Superior temporal gyrus (tissue), 1 donor: Measurements from ENCODE around the gene FANCC.
"Not testable (repeated sequence)": the region's sequence is repeated elsewhere in the genome, so short reads cannot be mapped to it uniquely, and the experiment has no call there.

Experiments
- DNase-seq: peaks from one replicate; pipeline ENCODE4 v3.0.0-alpha.2; 2016; ENCODE audit errors: extremely low spot score

Gene FANCC

DNA sequence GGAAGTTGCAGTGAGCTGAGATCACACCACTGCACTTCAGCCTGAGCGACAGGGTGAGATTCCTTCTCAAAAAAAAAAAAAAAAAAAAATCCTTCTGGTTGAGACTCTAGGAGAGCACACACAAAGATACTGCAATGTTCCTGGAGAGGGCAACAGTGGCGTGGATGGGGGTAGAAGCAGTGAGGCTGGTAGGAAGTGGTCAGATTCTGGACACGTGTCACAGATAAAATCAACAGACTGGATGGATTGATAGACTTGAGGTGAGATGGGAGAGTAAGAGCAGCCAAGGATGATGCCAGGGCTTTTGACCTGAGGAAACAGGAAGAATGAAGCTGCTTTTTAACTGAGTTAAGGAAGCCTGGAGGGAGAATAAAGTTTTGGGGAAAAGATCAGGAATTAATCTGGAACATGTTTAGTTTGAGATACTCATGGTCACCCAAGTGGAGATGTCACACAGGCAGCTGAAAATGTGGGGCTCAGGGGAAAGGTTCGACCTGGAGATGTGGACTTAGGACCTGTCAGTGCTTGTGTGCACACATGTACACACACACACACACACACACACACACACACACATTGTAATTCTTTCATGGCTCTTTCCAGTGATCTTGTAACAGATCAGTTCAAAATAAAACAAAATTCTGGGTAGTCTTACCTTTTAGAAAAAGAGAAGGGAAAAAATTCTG, 88.1 kb downstream of the FANCC start:
- no peak for DNase-seq

- no peak for DNase-seq
These were observed 90.6 kb downstream of the FANCC start for GRCh38 chr9:95226921-95227320.

GRCh38 chr9:95225726-95226106, 91.8 kb downstream of the FANCC start:
- DNase-seq: no peak

- DNase-seq: no peak
These were observed 92.3 kb downstream of the FANCC start for GRCh38 chr9:95225076-95225725.

- DNase-seq: no peak
These were observed 93.0 kb downstream of the FANCC start for GRCh38 chr9:95224376-95225019.

GRCh38 chr9:95220352-95220751, 97.2 kb downstream of the FANCC start:
- DNase-seq: not testable (repeated sequence)

- no peak for DNase-seq
These were observed 98.7 kb downstream of the FANCC start for GRCh38 chr9:95218773-95219172.

DNA sequence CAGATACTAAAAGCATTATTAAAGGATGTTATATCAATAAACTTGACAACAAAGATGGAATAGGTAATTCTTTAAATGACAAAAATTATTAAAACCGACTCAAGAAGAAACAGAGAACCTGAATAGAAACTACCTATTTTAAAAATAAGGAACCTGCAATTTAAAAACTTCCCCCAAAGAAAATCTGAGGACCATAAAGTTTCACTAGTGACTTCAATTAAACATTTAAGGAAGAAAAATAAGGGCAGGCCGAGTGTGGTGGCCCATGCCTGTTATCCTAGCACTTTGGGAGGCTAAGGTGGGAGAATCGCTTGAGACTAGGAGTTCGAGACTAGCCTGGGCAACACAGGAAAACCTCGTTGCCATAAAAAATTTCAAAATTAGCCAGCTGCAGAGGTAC, 99.6 kb downstream of the FANCC start:
- no peak for DNase-seq

- no peak for DNase-seq
These were observed 102.1 kb downstream of the FANCC start for GRCh38 chr9:95215336-95215898.

GRCh38 chr9:95213117-95213516, 104.4 kb downstream of the FANCC start:
- DNase-seq: no peak

DNA sequence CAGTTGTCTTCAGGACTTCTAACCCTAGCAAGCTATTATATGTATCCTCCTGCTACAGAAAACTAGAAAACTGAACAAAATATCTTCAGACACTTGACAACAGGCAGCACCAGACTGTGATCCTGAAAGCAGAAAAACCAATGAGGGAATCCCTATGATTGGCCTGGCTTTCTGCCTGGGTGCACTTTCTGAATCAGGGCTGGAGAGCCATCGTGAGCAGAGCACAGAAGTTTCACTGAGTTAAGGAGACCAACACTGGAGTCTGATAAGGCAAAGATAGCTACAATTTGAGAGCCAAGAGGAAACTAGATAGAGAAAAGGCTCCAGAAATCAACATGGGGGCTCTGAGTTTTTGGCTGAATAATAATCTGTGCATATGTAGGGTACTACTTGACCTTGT, 106.5 kb downstream of the FANCC start:
- DNase-seq: no peak

GRCh38 chr9:95207403-95207802, 110.1 kb downstream of the FANCC start:
- no peak for DNase-seq

DNA sequence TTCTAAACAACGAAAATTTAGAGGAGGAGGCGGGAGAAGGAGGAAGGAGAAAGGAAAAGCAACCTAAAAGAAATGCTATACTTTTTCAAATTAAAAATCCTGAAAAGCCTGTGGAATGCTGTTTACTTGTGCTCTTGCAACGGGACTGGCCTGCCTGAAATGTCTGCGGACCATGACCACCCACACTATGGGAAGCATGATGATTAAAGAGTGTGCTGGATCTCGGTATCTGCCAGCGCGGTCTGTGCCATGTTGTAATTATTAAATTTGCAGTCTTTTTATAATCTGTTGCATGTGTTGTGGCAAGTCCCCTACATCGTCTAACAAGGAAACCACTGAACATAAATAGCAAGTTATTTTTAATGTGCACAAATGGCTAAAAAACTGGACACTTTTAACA, 111.4 kb downstream of the FANCC start:
- DNase-seq: no peak

DNA sequence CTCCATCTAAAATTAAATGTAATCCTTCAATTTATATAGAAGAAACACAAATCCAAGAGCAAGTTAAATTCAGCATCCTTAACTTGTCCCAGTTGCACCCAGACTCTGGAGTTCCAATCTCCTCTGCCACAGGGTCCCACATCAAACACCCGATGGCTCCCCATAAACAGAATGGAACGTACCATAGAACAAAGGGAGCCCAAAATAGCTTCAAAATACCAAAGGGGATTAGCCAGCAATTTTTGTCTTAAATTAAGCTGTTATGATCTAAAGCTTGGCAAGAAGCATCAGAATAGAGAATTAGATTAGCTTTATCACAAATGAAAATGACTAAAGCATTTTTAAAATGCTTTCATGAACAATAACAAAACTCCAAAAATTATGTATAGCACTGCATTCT, 112.8 kb downstream of the FANCC start:
- DNase-seq: no peak

DNA sequence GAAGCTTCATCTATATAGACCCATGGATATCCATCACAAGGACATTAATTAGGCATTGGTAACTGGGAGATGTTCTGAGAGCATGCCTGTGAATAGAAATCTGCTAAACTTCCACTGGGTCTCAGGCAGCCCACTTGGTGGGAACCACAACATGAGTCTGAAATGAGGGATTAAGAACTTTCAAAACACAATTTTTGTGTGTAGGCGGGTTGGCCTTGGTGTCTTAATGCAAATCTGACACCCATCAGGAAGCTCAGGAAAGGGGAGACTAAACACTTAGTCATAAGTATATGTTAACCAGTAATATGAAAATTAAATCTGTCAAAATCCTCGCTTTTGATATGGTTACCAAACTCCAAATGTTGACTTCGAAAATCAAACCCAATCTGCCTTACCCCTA, 113.2 kb downstream of the FANCC start:
- DNase-seq: no peak

DNA sequence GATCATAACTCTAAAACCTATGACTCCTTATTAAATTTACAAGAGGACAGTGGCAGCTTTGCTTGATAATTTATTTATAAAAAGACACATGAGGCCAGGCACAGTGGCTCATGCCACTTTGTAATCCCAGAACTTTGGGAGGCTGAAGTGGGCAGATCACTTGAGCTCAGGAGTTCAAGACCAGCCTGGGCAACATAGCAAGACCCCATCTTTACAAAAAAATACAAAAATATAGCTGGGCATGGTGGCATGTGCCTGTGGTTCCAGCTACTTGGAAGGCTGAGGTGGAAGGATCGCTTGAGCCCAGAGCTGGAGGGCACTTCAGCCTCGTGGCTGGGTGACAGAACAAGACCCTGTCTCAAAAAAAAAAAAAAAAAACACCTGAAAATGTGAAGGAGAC, 114.5 kb downstream of the FANCC start:
- DNase-seq: not testable (repeated sequence)

GRCh38 chr9:95202076-95202681, 115.3 kb downstream of the FANCC start:
- no peak for DNase-seq

DNA sequence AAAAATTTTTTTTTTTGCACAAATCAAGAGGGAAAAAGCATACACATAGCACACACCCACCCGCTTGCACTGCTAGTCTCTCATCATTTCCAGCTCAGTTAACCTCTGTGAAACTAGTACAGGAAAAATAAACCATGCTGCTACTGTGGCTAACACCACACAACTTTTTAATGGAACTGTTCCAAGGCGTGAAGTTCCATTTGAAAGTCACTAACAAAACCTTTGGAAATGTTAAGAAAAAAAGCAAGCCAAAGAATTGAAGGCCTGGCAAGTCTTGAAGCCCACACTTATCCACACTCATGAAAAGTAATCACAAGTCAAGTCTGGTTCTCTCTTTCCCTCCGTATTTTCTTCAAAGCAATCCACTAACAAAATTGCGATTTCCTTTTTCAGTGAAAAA, 116.3 kb downstream of the FANCC start:
- no peak for DNase-seq

DNA sequence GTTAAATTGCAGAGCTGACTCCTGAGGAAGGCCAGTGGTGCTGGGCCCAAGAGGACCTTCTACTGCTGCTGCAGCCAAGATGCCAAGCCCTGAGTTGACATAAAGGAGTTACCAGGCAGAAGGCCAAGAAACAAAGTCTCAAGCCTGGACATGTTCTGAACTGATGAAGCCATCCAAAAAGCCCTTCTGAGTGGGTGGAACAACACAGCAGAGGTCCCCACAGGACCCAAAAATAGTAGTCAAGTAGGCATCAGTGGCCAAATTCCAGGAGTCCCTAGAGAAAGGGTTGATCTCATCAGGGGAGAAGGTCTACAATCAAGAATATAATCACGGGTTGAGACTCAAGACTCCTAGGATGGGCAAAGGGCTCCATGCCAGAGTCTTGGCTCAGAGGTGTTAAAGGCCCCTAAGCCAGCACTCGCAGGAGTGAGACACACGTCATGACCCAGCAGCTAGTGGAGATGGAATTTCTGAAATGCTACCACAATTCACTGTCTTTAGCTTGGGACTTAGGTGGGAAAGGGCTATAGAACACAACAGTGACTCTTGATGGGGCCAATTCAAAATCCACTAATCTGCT, 119.7 kb downstream of the FANCC start:
- no peak for DNase-seq

- no peak for DNase-seq
These were observed 124.0 kb downstream of the FANCC start for GRCh38 chr9:95193480-95193879.

DNA sequence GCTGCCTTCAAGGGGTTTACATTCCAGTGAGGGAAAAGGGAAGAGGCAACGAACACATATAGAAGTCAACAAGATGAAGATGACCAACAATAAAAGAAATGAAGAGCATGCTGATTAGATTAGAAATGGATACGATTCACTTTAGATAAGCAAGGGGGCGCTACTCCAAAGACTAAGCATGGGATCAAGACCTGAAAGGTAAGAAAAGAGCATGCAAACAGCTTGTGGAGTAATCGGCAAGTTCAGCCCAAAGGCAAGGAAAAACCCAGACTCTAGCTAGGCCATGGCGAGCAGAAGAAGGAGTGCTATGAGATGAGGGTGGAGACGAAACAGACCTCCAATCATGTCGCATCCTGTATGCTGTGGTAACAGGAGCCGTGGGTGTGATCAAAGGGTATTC, 124.4 kb downstream of the FANCC start:
- no peak for DNase-seq

DNA sequence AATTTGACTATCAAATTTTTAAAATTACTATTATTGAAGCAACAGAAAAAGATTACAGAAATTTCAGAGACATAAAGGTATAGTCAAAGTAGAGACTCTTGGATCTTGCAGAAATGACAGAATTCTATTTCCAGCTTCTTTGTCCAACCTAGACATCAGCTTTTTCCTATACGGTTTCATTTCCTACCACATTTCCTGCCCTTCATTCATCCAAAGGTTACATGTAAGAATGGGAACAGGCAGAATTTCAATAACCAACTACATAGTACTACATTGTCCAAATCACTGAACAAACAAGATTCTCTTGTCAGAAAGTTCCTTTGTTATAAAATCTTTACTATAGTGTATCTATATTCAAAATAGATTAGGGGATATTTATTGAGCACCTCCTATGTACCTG, 124.9 kb downstream of the FANCC start:
- DNase-seq: no peak
